Measurements from ENCODE around the gene TMEM138. TPM values are rescaled to one million over a fixed set of nuclear protein-coding genes. Genes with fewer than 3 reads are reported as not detected.

TMEM138 gene
- total and polyA plus RNA-seq, 2 of the 13 experiments (the other 11 are each of a cell fraction or from before 2014, with no cell fraction given), result 43.5 to 61.0 TPM

GRCh38 chr11:61336171-61336935, 25.8 kb upstream of the TMEM138 start (continued):
- TF ChIP-seq ZZZ3 (CRISPR knock-in tag; IDR thresholded peaks at IDR 0.05; ENCODE audit: borderline replicate concordance) (no peak), SNRNP70 (IDR thresholded peaks at IDR 0.05; ENCODE audit: low read depth, low read length) (no peak), ZNF713 (CRISPR knock-in tag; IDR thresholded peaks at IDR 0.05) (no peak), DDIT3 (CRISPR knock-in tag; IDR thresholded peaks at IDR 0.05) (no peak), CREB3 (CRISPR knock-in tag; IDR thresholded peaks at IDR 0.05) (no peak), ZNF768 (CRISPR knock-in tag; IDR thresholded peaks at IDR 0.05) (peak; percentile 46; the same call in 1 of the 2 replicates), ZNF775 (CRISPR knock-in tag; IDR thresholded peaks at IDR 0.05; ENCODE audit: borderline replicate concordance) (no peak), SCMH1 (CRISPR knock-in tag; IDR thresholded peaks at IDR 0.05; ENCODE audit: borderline replicate concordance) (no peak), DNMT3B (CRISPR knock-in tag; conservative IDR thresholded peaks at IDR 0.05) (no peak), DBP (CRISPR knock-in tag; IDR thresholded peaks at IDR 0.05; ENCODE audit: not compliant biosample characterization) (no peak), MED1 (CRISPR knock-in tag; IDR thresholded peaks at IDR 0.05) (peak; percentile 44; the same call in 1 of the 2 replicates), DMTF1 (CRISPR knock-in tag; IDR thresholded peaks at IDR 0.05) (no peak), ZNF232 (CRISPR knock-in tag; IDR thresholded peaks at IDR 0.05; ENCODE audit: borderline replicate concordance) (no peak), ZNF746 (CRISPR knock-in tag; IDR thresholded peaks at IDR 0.05) (no peak), PHF5A (CRISPR knock-in tag; IDR thresholded peaks at IDR 0.05; ENCODE audit: low read depth, unreplicated experiment) (peak; percentile 77), ISL2 (CRISPR knock-in tag; IDR thresholded peaks at IDR 0.05) (no peak), ZNF17 (CRISPR knock-in tag; IDR thresholded peaks at IDR 0.05) (no peak), DMAP1 (CRISPR knock-in tag; IDR thresholded peaks at IDR 0.05) (peak; percentile 48; the same call in 1 of the 2 replicates), NR2F6 (IDR thresholded peaks at IDR 0.05) (no peak), NR2F6 (CRISPR knock-in tag; IDR thresholded peaks at IDR 0.05) (no peak), ZNF563 (CRISPR knock-in tag; IDR thresholded peaks at IDR 0.05) (no peak), ZNF337 (CRISPR knock-in tag; IDR thresholded peaks at IDR 0.05; ENCODE audit: borderline replicate concordance, low read depth) (no peak), ZNF276 (CRISPR knock-in tag; IDR thresholded peaks at IDR 0.05; ENCODE audit: low read depth) (no peak), ZKSCAN5 (CRISPR knock-in tag; IDR thresholded peaks at IDR 0.05) (no peak), ZFP37 (CRISPR knock-in tag; IDR thresholded peaks at IDR 0.05; ENCODE audit: borderline replicate concordance) (no peak), TAF1 (CRISPR knock-in tag; IDR thresholded peaks at IDR 0.05) (peak; percentile 46; the same call in 1 of the 2 replicates)
